K562 (cell line): ENCODE results near the gene RAB25. TPM values are rescaled to one million over a fixed set of nuclear protein-coding genes. Genes with fewer than 3 reads are reported as not detected.

Source experiments
- CHCHD3 ChIP-seq: fragments of 250-450 bp; sonication (Bioruptor Pico); IDR thresholded peaks from 2 replicates; pipeline ENCODE4 v2.1.2; 2022; ENCODE audit warnings: mild to moderate bottlenecking
- CXXC5 ChIP-seq: fragments of 250-450 bp; sonication (Bioruptor Pico); IDR thresholded peaks from 2 replicates; pipeline ENCODE4 v1.8.0; 2022; ENCODE audit warnings: inconsistent platforms, mild to moderate bottlenecking, moderate library complexity
- MBD2 ChIP-seq: sonication (generic); IDR thresholded peaks from 2 replicates; pipeline ENCODE4 v1.6.1; 2016; ENCODE audit warnings: low read depth, borderline replicate concordance
- PHB ChIP-seq: fragments of 250-450 bp; sonication (Bioruptor Pico); IDR thresholded peaks from 2 replicates; pipeline ENCODE4 v1.5.0; 2021
- SETDB1 ChIP-seq: IDR thresholded peaks from one replicate; pipeline ENCODE4 v1.6.1; 2012; ENCODE audit warnings: low read length, control low read depth, inconsistent platforms
- SIN3B ChIP-seq: fragments of 450-650 bp; IDR thresholded peaks from 2 replicates; pipeline ENCODE4 v1.6.1; 2017; ENCODE audit warnings: low read depth, mild to moderate bottlenecking, moderate library complexity
- TBL1XR1 ChIP-seq, 2 experiments: IDR thresholded peaks; 2 replicates each; pipeline ENCODE4 v1.6.1; 2012; ENCODE audit warnings: improper control_type of control experiment in 2 of 2, low read length in 2 of 2, mild to moderate bottlenecking in 1 of 2
- TCF7L2 ChIP-seq: fragments of 150-350 bp; IDR thresholded peaks from 2 replicates; pipeline ENCODE4 v1.6.1; 2016; ENCODE audit warnings: low read depth, mild to moderate bottlenecking, low read length, moderate library complexity
- ZBTB7A ChIP-seq: IDR thresholded peaks from 2 replicates; pipeline ENCODE4 v1.6.1; 2011; ENCODE audit warnings: low read depth, mild to moderate bottlenecking, low read length, moderate library complexity, borderline replicate concordance; ENCODE audit not compliant: control insufficient read depth
- ZFP1 ChIP-seq: fragments of 450-650 bp; formaldehyde crosslinking; IDR thresholded peaks from 2 replicates; pipeline ENCODE4 v1.4.0; 2020; ENCODE audit warnings: mild to moderate bottlenecking, mixed read lengths
- ZNF146 ChIP-seq: IDR thresholded peaks from one replicate; pipeline ENCODE4 v1.6.1; 2018; ENCODE audit warnings: missing compliant biosample characterization; ENCODE audit not compliant: unreplicated experiment
- ZNF57 ChIP-seq: fragments of 450-650 bp; formaldehyde crosslinking; IDR thresholded peaks from 2 replicates; pipeline ENCODE4 v1.4.0; 2020; ENCODE audit warnings: mild to moderate bottlenecking, moderate library complexity
- ZSCAN32 ChIP-seq: fragments of 450-650 bp; formaldehyde crosslinking; IDR thresholded peaks from 2 replicates; pipeline ENCODE4 v1.4.0; 2020; ENCODE audit warnings: mild to moderate bottlenecking, moderate library complexity
- polyA plus RNA-seq, 8 experiments: library from polyadenylated mRNA; depleted of rRNA in 4 of 8; stranded (reverse) in 5 of 8; unstranded in 3 of 8; fragments of >200 nt; fragmentation: Nextera tagmentation in 2 of 8; fragmentation: Illumina TruSeq in 1 of 8; extraction: Ambion mirVana in 2 of 8; extraction: Trizol in 1 of 8; gene quantifications; 2 replicates each; pipeline versions ENCODE4 v1.2.1 to v1.2.3, GENCODE V29; 2011 to 2014; ENCODE audit warnings: inconsistent platforms in 1 of 8, missing spikeins in 1 of 8
- total RNA-seq, 7 experiments: library from RNA; depleted of rRNA in 6 of 7; stranded (reverse); fragments of >200 nt in 6 of 7; fragmentation: Illumina TruSeq in 2 of 7; extraction: Trizol in 2 of 7; gene quantifications; 2 replicates each; pipeline versions ENCODE4 v1.2.1 to v1.2.3, GENCODE V29; 2011 to 2021; ENCODE audit warnings: low replicate concordance in 1 of 7
- TF ChIP-seq, protein P1 (sequence below): fragments of 450-650 bp; IDR thresholded peaks from 2 replicates; pipeline ENCODE4 v1.6.1; 2016; ENCODE audit warnings: antibody characterized with exemption
- TF ChIP-seq, protein P2 (sequence below), 2 experiments: IDR thresholded peaks; 2 replicates each; pipeline ENCODE4 v1.6.1; 2012; ENCODE audit warnings: improper control_type of control experiment in 2 of 2, low read depth in 2 of 2, low read length in 2 of 2, borderline replicate concordance in 1 of 2
- TF ChIP-seq, protein P3 (sequence below), 2 experiments: fragments of 450-650 bp; conservative IDR thresholded peaks; 2 replicates each; pipeline ENCODE4 v1.6.1; 2017; ENCODE audit warnings: mild to moderate bottlenecking in 2 of 2, moderate library complexity in 2 of 2
- TF ChIP-seq, protein P4 (sequence below): sonication (generic); formaldehyde crosslinking; IDR thresholded peaks from 2 replicates; pipeline ENCODE4 v1.8.0; 2023; ENCODE audit warnings: mild to moderate bottlenecking, missing genetic modification reagents
- TF ChIP-seq, protein P5 (sequence below): IDR thresholded peaks from 2 replicates; pipeline ENCODE4 v1.6.1; 2012; ENCODE audit warnings: low read depth, low read length, improper control_type of control experiment, borderline replicate concordance

Gene RAB25
- total and polyA plus RNA-seq, 9 of the 15 experiments (the other 6 are each of a cell fraction or from before 2014, with no cell fraction given) = 0.10 to 0.27 (median 0.13) TPM; not detected in 6

DNA sequence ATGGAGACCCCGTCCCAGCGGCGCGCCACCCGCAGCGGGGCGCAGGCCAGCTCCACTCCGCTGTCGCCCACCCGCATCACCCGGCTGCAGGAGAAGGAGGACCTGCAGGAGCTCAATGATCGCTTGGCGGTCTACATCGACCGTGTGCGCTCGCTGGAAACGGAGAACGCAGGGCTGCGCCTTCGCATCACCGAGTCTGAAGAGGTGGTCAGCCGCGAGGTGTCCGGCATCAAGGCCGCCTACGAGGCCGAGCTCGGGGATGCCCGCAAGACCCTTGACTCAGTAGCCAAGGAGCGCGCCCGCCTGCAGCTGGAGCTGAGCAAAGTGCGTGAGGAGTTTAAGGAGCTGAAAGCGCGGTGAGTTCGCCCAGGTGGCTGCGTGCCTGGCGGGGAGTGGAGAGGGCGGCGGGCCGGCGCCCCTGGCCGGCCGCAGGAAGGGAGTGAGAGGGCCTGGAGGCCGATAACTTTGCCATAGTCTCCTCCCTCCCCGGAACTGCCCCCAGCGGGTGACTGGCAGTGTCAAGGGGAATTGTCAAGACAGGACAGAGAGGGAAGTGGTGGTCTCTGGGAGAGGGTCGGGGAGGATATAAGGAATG is 54.1 kb downstream of the RAB25 start (continued):
- peak; percentile 58; the same call in 1 of the 2 replicates for TF ChIP-seq ZBTB7A
- TF ChIP-seq ZNF146 = no peak
- TF ChIP-seq CHCHD3 (CRISPR knock-in tag) = no peak
- TF ChIP-seq MBD2 = no peak
- peak in 1 of 2 experiments; percentile 46; a peak in 1 of 4 replicates for TF ChIP-seq TBL1XR1 (IDR thresholded peaks at IDR 0.05; ENCODE audit: low read length in 2 of 2)
- no peak for TF ChIP-seq ZFP1 (CRISPR knock-in tag)
- no peak for TF ChIP-seq ZNF57 (CRISPR knock-in tag)
- TF ChIP-seq, protein P1, sequence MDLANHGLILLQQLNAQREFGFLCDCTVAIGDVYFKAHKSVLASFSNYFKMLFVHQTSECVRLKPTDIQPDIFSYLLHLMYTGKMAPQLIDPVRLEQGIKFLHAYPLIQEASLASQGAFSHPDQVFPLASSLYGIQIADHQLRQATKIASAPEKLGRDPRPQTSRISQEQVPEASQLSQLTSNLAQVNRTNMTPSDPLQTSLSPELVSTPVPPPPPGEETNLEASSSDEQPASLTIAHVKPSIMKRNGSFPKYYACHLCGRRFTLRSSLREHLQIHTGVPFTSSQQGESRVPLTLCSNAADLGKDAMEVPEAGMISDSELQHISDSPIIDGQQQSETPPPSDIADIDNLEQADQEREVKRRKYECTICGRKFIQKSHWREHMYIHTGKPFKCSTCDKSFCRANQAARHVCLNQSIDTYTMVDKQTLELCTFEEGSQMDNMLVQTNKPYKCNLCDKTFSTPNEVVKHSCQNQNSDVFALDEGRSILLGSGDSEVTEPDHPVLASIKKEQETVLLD = no peak
- TF ChIP-seq SIN3B = no peak; the same call in 1 of the 2 replicates
- TF ChIP-seq, protein P2, sequence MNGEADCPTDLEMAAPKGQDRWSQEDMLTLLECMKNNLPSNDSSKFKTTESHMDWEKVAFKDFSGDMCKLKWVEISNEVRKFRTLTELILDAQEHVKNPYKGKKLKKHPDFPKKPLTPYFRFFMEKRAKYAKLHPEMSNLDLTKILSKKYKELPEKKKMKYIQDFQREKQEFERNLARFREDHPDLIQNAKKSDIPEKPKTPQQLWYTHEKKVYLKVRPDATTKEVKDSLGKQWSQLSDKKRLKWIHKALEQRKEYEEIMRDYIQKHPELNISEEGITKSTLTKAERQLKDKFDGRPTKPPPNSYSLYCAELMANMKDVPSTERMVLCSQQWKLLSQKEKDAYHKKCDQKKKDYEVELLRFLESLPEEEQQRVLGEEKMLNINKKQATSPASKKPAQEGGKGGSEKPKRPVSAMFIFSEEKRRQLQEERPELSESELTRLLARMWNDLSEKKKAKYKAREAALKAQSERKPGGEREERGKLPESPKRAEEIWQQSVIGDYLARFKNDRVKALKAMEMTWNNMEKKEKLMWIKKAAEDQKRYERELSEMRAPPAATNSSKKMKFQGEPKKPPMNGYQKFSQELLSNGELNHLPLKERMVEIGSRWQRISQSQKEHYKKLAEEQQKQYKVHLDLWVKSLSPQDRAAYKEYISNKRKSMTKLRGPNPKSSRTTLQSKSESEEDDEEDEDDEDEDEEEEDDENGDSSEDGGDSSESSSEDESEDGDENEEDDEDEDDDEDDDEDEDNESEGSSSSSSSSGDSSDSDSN (IDR thresholded peaks at IDR 0.05; ENCODE audit: borderline replicate concordance in 1 of 2, low read depth in 2 of 2, low read length in 2 of 2) = peak; percentile 80 to 94; a peak in 3 of 4 replicates
- TF ChIP-seq SETDB1 = no peak
- no peak for TF ChIP-seq PHB
- TF ChIP-seq, protein P3, sequence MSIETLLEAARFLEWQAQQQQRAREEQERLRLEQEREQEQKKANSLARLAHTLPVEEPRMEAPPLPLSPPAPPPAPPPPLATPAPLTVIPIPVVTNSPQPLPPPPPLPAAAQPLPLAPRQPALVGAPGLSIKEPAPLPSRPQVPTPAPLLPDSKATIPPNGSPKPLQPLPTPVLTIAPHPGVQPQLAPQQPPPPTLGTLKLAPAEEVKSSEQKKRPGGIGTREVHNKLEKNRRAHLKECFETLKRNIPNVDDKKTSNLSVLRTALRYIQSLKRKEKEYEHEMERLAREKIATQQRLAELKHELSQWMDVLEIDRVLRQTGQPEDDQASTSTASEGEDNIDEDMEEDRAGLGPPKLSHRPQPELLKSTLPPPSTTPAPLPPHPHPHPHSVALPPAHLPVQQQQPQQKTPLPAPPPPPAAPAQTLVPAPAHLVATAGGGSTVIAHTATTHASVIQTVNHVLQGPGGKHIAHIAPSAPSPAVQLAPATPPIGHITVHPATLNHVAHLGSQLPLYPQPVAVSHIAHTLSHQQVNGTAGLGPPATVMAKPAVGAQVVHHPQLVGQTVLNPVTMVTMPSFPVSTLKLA (conservative IDR thresholded peaks at IDR 0.05) = peak in 1 of 2 experiments; percentile 39; a peak in 2 of 4 replicates
- no peak for TF ChIP-seq TCF7L2
- TF ChIP-seq, protein P4, sequence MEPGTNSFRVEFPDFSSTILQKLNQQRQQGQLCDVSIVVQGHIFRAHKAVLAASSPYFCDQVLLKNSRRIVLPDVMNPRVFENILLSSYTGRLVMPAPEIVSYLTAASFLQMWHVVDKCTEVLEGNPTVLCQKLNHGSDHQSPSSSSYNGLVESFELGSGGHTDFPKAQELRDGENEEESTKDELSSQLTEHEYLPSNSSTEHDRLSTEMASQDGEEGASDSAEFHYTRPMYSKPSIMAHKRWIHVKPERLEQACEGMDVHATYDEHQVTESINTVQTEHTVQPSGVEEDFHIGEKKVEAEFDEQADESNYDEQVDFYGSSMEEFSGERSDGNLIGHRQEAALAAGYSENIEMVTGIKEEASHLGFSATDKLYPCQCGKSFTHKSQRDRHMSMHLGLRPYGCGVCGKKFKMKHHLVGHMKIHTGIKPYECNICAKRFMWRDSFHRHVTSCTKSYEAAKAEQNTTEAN (CRISPR knock-in tag) = peak; percentile 62; the same call in 1 of the 2 replicates
- TF ChIP-seq, protein P5, sequence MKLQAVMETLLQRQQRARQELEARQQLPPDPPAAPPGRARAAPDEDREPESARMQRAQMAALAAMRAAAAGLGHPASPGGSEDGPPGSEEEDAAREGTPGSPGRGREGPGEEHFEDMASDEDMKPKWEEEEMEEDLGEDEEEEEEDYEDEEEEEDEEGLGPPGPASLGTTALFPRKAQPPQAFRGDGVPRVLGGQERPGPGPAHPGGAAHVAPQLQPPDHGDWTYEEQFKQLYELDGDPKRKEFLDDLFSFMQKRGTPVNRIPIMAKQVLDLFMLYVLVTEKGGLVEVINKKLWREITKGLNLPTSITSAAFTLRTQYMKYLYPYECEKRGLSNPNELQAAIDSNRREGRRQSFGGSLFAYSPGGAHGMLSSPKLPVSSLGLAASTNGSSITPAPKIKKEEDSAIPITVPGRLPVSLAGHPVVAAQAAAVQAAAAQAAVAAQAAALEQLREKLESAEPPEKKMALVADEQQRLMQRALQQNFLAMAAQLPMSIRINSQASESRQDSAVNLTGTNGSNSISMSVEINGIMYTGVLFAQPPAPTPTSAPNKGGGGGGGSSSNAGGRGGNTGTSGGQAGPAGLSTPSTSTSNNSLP = no peak
- TF ChIP-seq CXXC5 (CRISPR knock-in tag) = peak; percentile 41; the same call in 1 of the 2 replicates
- TF ChIP-seq ZSCAN32 (CRISPR knock-in tag) = no peak
